Ecto neural progenitor cell (in vitro differentiated cells): ENCODE measurements around the gene WNT4.

Experiments
- DNase-seq: peaks from one replicate; pipeline ENCODE4 v3.0.0-alpha.2; 2018; ENCODE audit warnings: low spot score

Gene WNT4

GRCh38 chr1:22074803-22075202 is 68.1 kb downstream of the WNT4 start:
- no peak for DNase-seq

- DNase-seq = no peak
Measured at GRCh38 chr1:22071511-22071910, 71.4 kb downstream of the WNT4 start.
